ENCODE data around the gene GUK1.
"Not testable (repeated sequence)": the region's sequence is repeated elsewhere in the genome, so short reads cannot be mapped to it uniquely, and the experiment has no call there.

Gene GUK1

GRCh38 chr1:228182296-228183030 is 42.4 kb downstream of the GUK1 start:
- DNase-seq (ENCODE audit: low read depth): no peak
- TF ChIP-seq CTCF (conservative IDR thresholded peaks at IDR 0.05; ENCODE audit: low read length): no peak

GRCh38 chr1:228184152-228184551 is 44.1 kb downstream of the GUK1 start:
- no peak overlapping the region for H3K4me3 ChIP-seq (ENCODE audit: low read length)
- TF ChIP-seq CTCF (conservative IDR thresholded peaks at IDR 0.05; ENCODE audit: low read length): no peak
- no peak for DNase-seq (ENCODE audit: low read depth)

More at GRCh38 chr1:228182296-228183030, 42.4 kb downstream of the GUK1 start:
- no peak overlapping the region for H3K4me3 ChIP-seq (ENCODE audit: low read length)

GRCh38 chr1:228185641-228185965 is 45.5 kb downstream of the GUK1 start:
- no peak for TF ChIP-seq CTCF (conservative IDR thresholded peaks at IDR 0.05; ENCODE audit: low read length)
- DNase-seq (ENCODE audit: low read depth): no peak
- no peak overlapping the region for H3K4me3 ChIP-seq (ENCODE audit: low read length)

- not testable (repeated sequence) for H3K4me3 ChIP-seq (ENCODE audit: low read length); DNase-seq (ENCODE audit: low read depth)
Observed at GRCh38 chr1:228188249-228188648, 48.2 kb downstream of the GUK1 start.

- DNase-seq (ENCODE audit: low read depth): no peak
- no peak for TF ChIP-seq CTCF (conservative IDR thresholded peaks at IDR 0.05; ENCODE audit: low read length)
- no peak overlapping the region for H3K4me3 ChIP-seq (ENCODE audit: low read length)
Observed at GRCh38 chr1:228190182-228190581, 50.1 kb downstream of the GUK1 start.

- no peak overlapping the region for H3K4me3 ChIP-seq (ENCODE audit: low read length)
- no peak for TF ChIP-seq CTCF (conservative IDR thresholded peaks at IDR 0.05; ENCODE audit: low read length)
- no peak for DNase-seq (ENCODE audit: low read depth)
Observed at GRCh38 chr1:228190778-228191177, 50.7 kb downstream of the GUK1 start.

- no peak for DNase-seq (ENCODE audit: low read depth)
- no peak overlapping the region for H3K4me3 ChIP-seq (ENCODE audit: low read length)
- no peak for TF ChIP-seq CTCF (conservative IDR thresholded peaks at IDR 0.05; ENCODE audit: low read length)
Observed at GRCh38 chr1:228194436-228194835, 54.4 kb downstream of the GUK1 start.
